HG03064 (cell line): ENCODE results near the gene NOX5.
"Not testable (repeated sequence)": the region's sequence is repeated elsewhere in the genome, so short reads cannot be mapped to it uniquely, and the experiment has no call there.

Source experiments
- ATAC-seq: cut with Tn5 transposase; IDR thresholded peaks from one replicate; pipeline ENCODE4 v1.9.1; 2021; ENCODE audit warnings: low read depth; ENCODE audit not compliant: unreplicated experiment

The NOX5 gene, protein sequence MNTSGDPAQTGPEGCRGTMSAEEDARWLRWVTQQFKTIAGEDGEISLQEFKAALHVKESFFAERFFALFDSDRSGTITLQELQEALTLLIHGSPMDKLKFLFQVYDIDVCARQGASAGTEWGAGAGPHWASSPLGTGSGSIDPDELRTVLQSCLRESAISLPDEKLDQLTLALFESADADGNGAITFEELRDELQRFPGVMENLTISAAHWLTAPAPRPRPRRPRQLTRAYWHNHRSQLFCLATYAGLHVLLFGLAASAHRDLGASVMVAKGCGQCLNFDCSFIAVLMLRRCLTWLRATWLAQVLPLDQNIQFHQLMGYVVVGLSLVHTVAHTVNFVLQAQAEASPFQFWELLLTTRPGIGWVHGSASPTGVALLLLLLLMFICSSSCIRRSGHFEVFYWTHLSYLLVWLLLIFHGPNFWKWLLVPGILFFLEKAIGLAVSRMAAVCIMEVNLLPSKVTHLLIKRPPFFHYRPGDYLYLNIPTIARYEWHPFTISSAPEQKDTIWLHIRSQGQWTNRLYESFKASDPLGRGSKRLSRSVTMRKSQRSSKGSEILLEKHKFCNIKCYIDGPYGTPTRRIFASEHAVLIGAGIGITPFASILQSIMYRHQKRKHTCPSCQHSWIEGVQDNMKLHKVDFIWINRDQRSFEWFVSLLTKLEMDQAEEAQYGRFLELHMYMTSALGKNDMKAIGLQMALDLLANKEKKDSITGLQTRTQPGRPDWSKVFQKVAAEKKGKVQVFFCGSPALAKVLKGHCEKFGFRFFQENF

GRCh38 chr15:69014454-69014853 is at the start of gene NOX5:
Gene NOX5 (plus strand): TSS chr15:69014695. CDS start chr15:69014736, 41 bp downstream.
- no peak for ATAC-seq

GRCh38 chr15:68966996-68967395 is 47.5 kb upstream of the NOX5 start:
- ATAC-seq = no peak

- no peak for ATAC-seq
Measured at GRCh38 chr15:68967948-68968347, 46.5 kb upstream of the NOX5 start.

- ATAC-seq = no peak
Measured at GRCh38 chr15:68969298-68969697, 45.2 kb upstream of the NOX5 start.

DNA sequence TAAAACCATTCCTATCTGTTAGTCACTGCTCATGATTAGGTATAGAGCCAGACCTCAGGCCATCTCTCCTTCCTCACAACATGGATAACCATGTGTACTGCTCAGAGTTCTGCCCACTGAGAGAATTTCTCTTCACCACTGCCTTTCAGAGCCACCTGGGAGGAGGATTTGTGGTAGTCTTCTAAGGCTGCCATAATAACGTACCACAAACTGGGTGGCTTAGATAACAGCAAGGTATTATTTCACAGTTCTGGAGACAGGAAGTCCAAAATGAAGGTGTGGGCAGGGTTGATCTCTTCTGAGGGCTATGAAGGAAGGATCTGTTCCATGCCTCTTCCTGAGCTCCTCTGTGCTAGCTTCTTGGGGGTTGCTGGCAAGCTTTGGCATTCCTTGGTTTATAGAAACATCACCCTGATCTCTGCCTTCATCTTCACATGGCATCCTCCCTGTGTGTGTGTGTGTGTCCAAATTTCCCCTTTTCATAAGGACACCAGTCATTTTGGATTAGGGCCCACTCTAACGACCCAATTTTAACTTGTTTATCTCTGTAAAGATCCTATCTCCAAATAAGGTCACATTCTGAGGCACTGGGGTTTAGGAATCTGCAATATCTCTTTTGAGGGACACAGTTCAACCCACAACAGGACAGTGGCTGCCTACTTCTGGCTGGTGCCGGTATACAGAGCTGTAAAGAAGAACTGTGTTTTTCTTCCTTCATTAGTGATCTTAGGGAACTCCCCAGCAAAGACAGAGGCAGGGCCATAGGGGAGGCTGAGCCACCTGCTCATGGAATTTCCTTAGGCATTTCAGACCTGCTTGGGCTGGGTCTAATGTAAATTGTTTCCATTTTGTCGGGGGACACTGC is 42.1 kb upstream of the NOX5 start:
- ATAC-seq = no peak

GRCh38 chr15:68975651-68976160 is 38.8 kb upstream of the NOX5 start:
- not testable (repeated sequence) for ATAC-seq

GRCh38 chr15:68977426-68977825 is 37.1 kb upstream of the NOX5 start:
- not testable (repeated sequence) for ATAC-seq

GRCh38 chr15:68979006-68979405 is 35.5 kb upstream of the NOX5 start:
- no peak for ATAC-seq

GRCh38 chr15:68979816-68980215 is 34.7 kb upstream of the NOX5 start:
- no peak for ATAC-seq

- ATAC-seq = no peak
Measured at GRCh38 chr15:68980786-68981185, 33.7 kb upstream of the NOX5 start.

- ATAC-seq = no peak
Measured at GRCh38 chr15:68981941-68982340, 32.6 kb upstream of the NOX5 start.

DNA sequence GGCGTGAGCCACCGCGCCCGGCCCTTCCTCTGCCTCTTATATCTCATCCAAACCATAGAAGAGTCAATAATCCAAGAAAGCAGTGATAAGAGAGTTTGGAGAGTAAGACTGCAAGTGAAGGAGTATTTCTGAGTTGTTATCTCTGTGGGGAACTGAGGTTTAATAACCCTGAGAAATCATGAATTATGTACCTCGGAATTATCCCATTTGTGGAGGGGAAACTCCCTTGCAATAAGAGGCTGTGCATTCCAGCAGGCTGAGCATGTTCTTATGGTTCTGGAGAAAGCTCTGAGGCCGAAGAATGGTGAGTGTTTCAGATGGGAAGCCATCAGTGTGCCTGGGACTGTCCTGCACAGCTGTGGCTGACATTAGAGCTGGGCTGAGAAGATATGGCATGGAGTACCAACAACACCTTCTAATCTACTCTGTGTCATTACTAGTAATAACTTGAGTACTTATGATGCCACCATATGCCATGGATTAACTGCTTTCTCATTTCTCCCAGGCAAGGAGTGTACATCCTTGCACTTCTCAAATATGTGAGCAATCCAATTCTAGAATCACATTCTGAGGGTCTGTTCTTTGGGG is 31.4 kb upstream of the NOX5 start:
- ATAC-seq = no peak

DNA sequence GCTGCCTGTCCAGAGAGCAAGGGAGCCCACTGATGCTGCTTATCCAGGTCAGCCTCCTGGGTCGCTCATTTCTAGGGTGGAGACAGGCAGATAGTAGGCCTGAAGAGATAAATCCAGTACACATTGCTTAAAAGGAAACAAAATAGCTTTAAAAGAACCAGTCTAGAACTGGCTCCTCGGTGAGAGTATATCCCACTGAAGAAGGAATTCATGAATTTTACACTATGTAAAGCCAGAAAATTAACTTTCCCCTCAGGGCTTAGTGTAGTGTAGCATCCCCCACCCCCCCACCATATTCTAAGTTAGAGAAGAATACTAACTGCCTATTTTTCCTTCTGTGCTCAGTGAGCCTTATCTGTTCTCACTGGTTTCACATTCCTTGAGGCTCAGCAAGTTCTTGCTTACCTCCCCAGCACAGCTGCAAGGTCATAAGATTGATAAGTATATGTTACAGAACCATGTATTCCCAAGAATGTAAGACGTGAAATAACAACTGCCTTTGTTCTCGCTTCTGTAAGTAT is 30.5 kb upstream of the NOX5 start:
- no peak for ATAC-seq

DNA sequence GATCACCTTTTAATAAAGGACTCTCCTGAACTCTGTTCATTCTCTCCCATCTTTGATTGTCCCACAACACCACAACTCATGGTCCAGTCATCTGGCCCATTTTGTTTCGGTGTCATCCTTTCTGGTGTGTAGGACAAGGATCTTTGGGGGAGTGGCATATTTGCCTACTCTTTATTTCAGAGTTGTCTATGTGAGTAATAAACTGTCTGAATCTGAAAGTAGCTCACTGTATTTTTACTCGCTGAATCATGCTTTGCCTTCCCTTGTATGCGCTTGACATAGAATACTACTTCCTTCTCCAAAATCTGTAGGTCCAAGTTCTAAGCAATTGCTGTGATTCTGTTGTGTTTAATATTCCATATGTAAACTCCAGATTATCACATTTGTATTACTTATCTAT is 29.9 kb upstream of the NOX5 start:
- no peak for ATAC-seq

DNA sequence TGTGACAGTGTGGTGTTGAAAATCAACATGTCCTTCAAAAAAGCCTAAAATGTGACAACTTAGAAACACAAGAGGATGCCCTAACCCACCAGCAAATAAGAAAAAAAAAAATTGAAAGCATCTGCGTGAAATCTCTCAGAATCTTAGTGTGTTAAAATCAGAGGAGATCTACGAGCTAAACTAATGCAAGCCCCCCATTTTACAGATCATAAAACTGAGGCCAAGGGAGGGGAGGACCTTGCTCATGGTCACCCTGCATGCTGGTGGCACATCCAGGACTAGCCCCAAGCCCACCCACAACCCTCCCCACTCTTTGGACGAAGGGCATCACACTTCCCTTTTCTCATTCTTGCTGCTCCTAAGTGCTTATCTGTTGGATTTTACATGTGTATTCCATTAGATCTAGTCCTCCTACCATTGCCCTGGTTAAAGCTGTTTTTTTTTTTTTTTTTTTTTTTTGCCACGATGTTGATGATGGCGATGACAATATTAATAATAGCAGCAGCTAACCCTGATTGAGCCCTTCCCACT is 29.1 kb upstream of the NOX5 start:
- ATAC-seq = no peak

- ATAC-seq = no peak
Measured at GRCh38 chr15:68986322-68986721, 28.2 kb upstream of the NOX5 start.

- ATAC-seq = no peak
Measured at GRCh38 chr15:68987120-68987519, 27.4 kb upstream of the NOX5 start.

DNA sequence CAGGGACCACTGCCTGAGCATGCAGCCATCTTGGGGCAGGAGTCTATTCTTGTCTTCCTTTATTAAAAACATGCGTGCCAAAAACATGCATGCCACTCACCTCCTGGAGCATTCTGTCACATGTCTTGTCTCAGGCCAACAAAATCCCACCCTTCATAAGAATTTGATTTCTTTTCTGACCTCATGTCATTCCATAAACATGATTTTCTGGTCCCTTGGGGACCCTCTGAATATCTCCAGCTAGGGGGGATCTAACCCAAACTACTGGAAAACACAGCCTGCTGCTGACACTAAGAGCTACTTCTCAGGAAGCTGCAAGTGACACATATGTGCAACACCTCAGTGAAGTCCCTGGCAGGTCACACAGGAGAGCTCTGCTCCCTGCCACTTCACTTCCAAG is 26.8 kb upstream of the NOX5 start:
- no peak for ATAC-seq

- no peak for ATAC-seq
Measured at GRCh38 chr15:68989541-68990230, 24.8 kb upstream of the NOX5 start.
